Activated CD8-positive, alpha-beta T cell treated with anti-CD3 and anti-CD28 coated beads for 36 hours (primary cell): ENCODE results near the gene DIMT1. TPM values are rescaled to one million over a fixed set of nuclear protein-coding genes. Genes with fewer than 3 reads are reported as not detected.

ENCODE experiments used
- ATAC-seq: fragments of 200-7000 bp; cut with Tn5 transposase; one replicate; pipeline ENCODE4 v1.10.0; 2021; ENCODE audit warnings: mild to moderate bottlenecking, moderate library complexity
- CTCF ChIA-PET: fragments of 350-600 bp; sonication (Branson Sonifier 250); formaldehyde crosslinking; loops from one replicate; lab custom pipeline; 2021; ENCODE audit warnings: antibody characterized with exemption; lab: Charles Lee
- POLR2A ChIA-PET: fragments of 350-600 bp; sonication (Branson Sonifier 250); formaldehyde crosslinking; loops from one replicate; lab custom pipeline; 2021; ENCODE audit warnings: antibody characterized with exemption; lab: Charles Lee
- DNase-seq: peaks from one replicate; pipeline ENCODE4 v3.0.0-alpha.2; 2020
- H3K27ac Mint-ChIP-seq: one replicate; pipeline ENCODE4 v1.8.0; 2021; ENCODE audit warnings: mild to moderate bottlenecking, mixed read lengths
- H3K27me3 Mint-ChIP-seq: one replicate; pipeline ENCODE4 v1.8.0; 2021; ENCODE audit warnings: mixed read lengths
- H3K36me3 Mint-ChIP-seq: one replicate; pipeline ENCODE4 v1.8.0; 2021; ENCODE audit warnings: low read depth, mixed read lengths
- H3K4me1 Mint-ChIP-seq: one replicate; pipeline ENCODE4 v1.8.0; 2021; ENCODE audit warnings: low read depth, mixed read lengths
- H3K4me3 Mint-ChIP-seq: one replicate; pipeline ENCODE4 v1.8.0; 2021; ENCODE audit warnings: mild to moderate bottlenecking, moderate library complexity, mixed read lengths
- H3K9me3 Mint-ChIP-seq: one replicate; pipeline ENCODE4 v1.8.0; 2021; ENCODE audit warnings: mixed read lengths
- intact Hi-C: fragments of 100-400 bp; cut with micrococcal nuclease; formaldehyde crosslinking; loops from one replicate; pipeline ENCODE4 v1.10.0; 2022
- total RNA-seq, 2 experiments: library from RNA; stranded (reverse); gene quantifications; one replicate each; pipeline ENCODE4 v1.2.3, GENCODE V29; 2021
- TF ChIP-seq, protein P1 (sequence below): fragments of 200-600 bp; IDR thresholded peaks from one replicate; pipeline ENCODE4 v1.8.0; 2022; ENCODE audit warnings: antibody characterized with exemption, mild to moderate bottlenecking

DIMT1 gene
- 10 to 100 TPM; 51.3 to 59.1 TPM for total RNA-seq

DNA sequence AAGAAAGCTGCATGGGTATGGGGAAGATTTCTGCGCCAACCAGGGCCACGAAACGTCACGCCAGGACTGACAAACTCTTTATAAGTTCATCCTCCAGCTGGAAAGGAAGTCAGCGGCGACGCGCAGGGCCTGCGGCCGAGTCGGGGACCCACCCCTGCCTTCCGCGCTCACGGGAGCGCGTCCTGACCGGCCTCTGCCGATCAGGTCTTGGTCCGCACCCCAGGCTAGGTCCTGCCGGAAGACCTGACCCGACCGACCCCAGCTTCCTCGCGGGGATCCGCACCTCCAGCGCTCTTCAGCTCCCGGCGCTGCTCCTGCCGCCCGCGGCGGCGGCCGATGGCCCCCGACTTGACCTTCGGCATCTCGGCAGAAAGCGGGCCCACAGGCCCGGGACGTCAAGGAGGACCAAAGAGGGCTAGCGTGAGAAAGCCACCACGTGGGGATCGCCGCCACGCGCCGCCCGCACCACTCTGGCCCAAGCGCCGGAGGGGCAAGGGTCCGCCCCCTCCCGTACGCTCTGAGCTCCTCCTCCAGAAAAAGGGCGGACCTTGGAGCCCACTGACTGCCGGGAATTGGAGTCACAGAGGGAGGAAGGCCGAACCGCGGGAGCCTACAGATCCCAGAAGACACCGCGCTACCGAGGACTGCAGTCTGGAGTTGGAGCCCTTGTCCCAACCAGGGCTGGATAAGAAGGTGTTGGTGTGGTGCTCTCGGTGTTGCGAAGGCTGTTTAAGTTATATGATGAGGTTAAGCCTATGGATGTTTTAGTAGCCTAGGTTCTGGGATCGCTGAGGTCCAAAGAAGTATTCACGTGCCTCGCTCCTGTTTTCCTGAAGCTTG lies at the start of gene DIMT1:
Gene DIMT1 (minus strand): TSS at position 495 of the 840 bp plus-strand sequence. CDS start 133 bp downstream, at position 362.
- TF ChIP-seq, protein P1, sequence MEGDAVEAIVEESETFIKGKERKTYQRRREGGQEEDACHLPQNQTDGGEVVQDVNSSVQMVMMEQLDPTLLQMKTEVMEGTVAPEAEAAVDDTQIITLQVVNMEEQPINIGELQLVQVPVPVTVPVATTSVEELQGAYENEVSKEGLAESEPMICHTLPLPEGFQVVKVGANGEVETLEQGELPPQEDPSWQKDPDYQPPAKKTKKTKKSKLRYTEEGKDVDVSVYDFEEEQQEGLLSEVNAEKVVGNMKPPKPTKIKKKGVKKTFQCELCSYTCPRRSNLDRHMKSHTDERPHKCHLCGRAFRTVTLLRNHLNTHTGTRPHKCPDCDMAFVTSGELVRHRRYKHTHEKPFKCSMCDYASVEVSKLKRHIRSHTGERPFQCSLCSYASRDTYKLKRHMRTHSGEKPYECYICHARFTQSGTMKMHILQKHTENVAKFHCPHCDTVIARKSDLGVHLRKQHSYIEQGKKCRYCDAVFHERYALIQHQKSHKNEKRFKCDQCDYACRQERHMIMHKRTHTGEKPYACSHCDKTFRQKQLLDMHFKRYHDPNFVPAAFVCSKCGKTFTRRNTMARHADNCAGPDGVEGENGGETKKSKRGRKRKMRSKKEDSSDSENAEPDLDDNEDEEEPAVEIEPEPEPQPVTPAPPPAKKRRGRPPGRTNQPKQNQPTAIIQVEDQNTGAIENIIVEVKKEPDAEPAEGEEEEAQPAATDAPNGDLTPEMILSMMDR, result no peak
- peak within 1 kb of the TSS; percentile 96 for H3K27ac Mint-ChIP-seq
- peak within 1 kb of the TSS; percentile 100 for H3K4me3 Mint-ChIP-seq
- peaks cover 27% of the 10 kb centered on the region for H3K4me1 Mint-ChIP-seq
- H3K27me3 Mint-ChIP-seq, result no peaks in the 10 kb centered on the region
- peaks cover 29% of the 10 kb centered on the region for H3K36me3 Mint-ChIP-seq
- ATAC-seq (peak; percentile 98), DNase-seq (peak; percentile 98)
- ChIA-PET CTCF (interaction anchor here (0.7 to 3.5 kb wide), 9 partner anchors 9 to 179 kb away, joined by 3 to 17 read pairs (median 3); partner anchors contain the start of gene IPO11), POLR2A (interaction anchor here (0.9 to 4.8 kb wide), 14 partner anchors 8 to 116 kb away, joined by 3 to 44 read pairs (median 4); partner anchors contain the start of gene IPO11)
- H3K9me3 Mint-ChIP-seq, result no peaks in the 10 kb centered on the region
- intact Hi-C loops, result loop anchor here (5.0 kb wide), 1 partner anchor 96 kb away; the partner anchor contains the start of gene KIF2A

DNA sequence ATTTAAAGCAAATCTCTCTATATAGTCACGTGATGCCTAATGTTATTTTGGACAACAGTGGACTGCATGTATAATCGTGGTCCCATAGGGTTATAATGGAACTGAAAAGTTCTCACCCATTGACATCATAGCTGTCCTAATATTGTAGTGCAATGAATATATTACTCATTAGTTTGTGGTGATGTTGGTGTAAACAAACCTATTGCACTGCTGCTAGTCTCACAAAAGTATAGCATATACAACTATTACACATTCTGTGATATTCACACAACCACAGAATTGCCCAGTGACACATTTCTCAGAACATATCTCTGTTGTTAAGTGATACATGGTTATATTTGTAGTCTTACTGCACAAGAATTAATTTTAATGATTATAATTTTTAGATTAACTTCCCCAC lies 46.6 kb upstream of the DIMT1 start:
- Mint-ChIP-seq H3K27ac (no peak overlapping the region), H3K9me3 (no peaks in the 10 kb centered on the region)
- POLR2A ChIA-PET, result no interaction called here

DNA sequence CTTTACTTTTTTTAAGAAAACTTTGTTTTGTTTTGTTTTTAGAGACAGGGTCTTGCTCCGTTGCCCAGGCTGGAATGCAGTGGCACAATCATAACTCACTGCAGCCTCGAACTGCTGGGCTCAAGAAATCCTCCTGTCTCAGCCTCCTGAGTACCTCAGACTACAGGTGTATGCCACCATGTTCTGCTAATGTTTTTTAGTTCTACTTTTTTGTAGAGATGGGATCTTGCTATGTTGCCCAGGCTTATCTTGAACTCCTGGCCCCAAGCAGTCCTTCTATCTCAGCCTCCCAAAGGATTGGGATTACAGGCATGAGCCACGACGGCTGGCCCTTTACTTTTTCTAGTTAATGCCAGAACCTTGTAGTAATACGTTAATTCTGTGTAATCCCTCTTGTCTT lies 44.8 kb upstream of the DIMT1 start:
- no peaks in the 10 kb centered on the region for H3K9me3 Mint-ChIP-seq
- DNase-seq (no peak), ATAC-seq (no peak)
- peaks cover 19% of the 10 kb centered on the region for H3K36me3 Mint-ChIP-seq
- no peaks in the 10 kb centered on the region for H3K4me1 Mint-ChIP-seq
- intact Hi-C loops, result no loop called here
- no peak overlapping the region for H3K4me3 Mint-ChIP-seq
- CTCF ChIA-PET, result interaction anchor here (1.3 to 3.4 kb wide), 2 partner anchors 11 to 19 kb away, joined by 3 to 21 read pairs; no protein-coding TSS in a partner anchor
- H3K27ac Mint-ChIP-seq, result no peak overlapping the region
- TF ChIP-seq, protein P1, result no peak
- no peaks in the 10 kb centered on the region for H3K27me3 Mint-ChIP-seq
- POLR2A ChIA-PET, result no interaction called here

More for the DNA sequence above, 46.6 kb upstream of the DIMT1 start:
- Mint-ChIP-seq H3K36me3 (peaks cover 23% of the 10 kb centered on the region), H3K4me3 (no peak overlapping the region), H3K4me1 (no peaks in the 10 kb centered on the region), H3K27me3 (no peaks in the 10 kb centered on the region)
- intact Hi-C loops, result no loop called here
- TF ChIP-seq, protein P1, result no peak
- ATAC-seq (no peak), DNase-seq (no peak)
- CTCF ChIA-PET, result interaction anchor here (1.5 to 3.4 kb wide), 2 partner anchors 8 to 9 kb away, joined by 5 to 21 read pairs; no protein-coding TSS in a partner anchor

DNA sequence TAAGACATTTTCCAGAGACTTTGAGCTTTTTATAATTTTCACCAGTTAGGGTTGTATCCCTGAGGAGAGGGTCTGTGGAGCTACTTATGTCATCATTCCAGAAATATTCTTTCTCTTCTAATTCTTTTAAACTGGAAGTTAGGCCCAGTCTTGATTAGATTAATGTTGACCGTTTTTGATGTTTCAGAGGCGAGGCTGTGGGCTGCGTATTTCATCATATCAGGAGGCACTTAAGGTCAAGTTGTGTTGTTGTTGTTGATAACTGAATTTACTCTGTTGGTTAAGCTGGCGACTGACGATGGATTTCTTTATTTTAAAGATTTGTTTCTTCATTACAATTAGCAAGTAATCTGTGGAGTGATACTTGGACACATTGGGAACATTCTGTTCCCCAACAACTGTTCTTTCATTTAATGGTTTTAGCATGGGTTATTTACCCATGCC lies 28.9 kb upstream of the DIMT1 start:
- H3K4me1 Mint-ChIP-seq, result peaks cover 22% of the 10 kb centered on the region
- DNase-seq (no peak), ATAC-seq (no peak)
- H3K36me3 Mint-ChIP-seq, result peaks cover 1% of the 10 kb centered on the region
- peak overlapping the region; percentile 21 for H3K27ac Mint-ChIP-seq
- TF ChIP-seq, protein P1, result no peak
- CTCF ChIA-PET, result interaction anchor here (1.1 to 2.5 kb wide), 4 partner anchors 9 to 77 kb away, joined by 3 to 11 read pairs (median 6); no protein-coding TSS in a partner anchor
- intact Hi-C loops, result no loop called here
- H3K4me3 Mint-ChIP-seq, result no peak overlapping the region
- no peaks in the 10 kb centered on the region for H3K27me3 Mint-ChIP-seq
- no peaks in the 10 kb centered on the region for H3K9me3 Mint-ChIP-seq
- POLR2A ChIA-PET, result interaction anchor here (1.3 to 1.9 kb wide), 2 partner anchors 12 to 14 kb away, joined by 3 to 5 read pairs; no protein-coding TSS in a partner anchor
